Activated CD4-positive, CD25-positive, alpha-beta regulatory T cell treated with anti-CD3 and anti-CD28 coated beads, Interleukin-2, amount 50 U/mL, for 72 hours (primary cell): Measurements from ENCODE around the gene UNK.
"Not testable (repeated sequence)": the region's sequence is repeated elsewhere in the genome, so short reads cannot be mapped to it uniquely, and the experiment has no call there.

Experiments
- DNase-seq: peaks from one replicate; pipeline ENCODE4 v3.0.0; 2021

UNK gene

DNA sequence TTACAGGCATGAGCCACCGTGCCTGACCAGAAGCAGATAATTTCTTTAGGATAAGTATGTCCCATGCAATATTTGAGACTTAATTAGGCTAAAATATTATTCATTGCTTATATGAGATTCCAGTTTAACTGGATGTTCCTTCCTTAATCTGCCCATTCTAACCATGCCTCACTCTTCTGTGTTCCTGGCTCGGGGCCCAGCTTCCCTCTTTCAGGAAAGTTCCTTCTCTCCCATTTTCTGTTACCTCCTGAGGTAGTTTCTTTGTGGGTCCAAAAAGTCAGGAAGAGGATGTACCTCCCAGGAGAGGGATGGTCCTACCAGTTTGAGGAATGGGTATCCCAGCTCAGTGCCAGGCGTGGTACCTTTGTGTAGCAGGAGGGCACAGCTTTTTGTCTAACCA is 23.3 kb downstream of the UNK start:
- DNase-seq: no peak

DNA sequence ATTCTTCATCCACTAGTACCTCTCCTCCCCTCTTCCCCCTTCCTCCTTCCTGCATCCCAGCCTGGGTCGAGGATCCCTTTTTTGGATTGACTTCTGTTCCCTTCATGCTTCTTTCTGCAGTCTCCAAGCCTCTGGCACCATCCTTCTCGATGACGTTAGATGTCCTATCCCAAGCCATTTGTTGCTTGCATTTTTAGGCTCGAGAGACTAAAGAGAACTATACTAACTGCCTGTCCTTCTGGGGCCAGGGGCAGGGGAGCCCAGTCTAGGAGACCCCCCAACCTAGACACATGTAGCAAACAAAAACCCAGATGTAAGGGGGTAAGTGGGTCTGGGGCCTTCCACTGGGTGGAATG is 23.9 kb downstream of the UNK start:
- DNase-seq: no peak

DNA sequence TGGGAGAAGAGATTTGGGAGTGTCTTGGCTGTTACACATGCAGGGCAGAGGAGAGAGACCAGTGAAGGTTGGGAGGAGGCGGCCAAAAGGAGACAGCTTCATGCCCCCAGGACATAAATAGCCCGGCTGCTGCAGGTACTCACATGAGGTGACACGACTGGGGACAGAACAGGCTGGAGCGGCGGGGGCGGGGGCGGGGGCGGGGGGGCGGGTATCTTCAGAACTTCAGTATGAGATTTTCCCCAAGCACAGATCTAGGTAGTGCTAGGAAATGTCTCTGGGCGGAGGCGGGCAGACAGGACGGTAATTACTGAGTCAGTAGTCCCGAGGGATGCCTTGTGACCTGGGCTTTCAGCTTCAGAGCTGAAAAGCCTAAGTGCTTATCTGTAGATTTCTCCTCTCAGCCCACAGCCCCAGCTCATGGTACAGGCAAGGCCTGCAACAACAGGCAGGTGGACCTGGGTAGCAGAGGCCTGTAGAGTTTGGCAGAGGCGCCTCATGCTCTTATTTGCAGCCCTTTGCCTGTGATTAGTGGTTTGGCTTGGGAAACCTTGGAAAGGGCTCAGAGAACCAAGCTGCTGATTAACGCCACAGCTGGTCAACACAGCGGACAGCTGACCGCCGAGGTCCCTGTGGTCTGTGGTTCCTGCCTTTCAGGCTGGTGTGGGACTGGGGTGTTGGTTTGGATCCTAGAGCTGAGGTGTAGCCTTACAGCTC is 24.5 kb downstream of the UNK start:
- no peak for DNase-seq

DNA sequence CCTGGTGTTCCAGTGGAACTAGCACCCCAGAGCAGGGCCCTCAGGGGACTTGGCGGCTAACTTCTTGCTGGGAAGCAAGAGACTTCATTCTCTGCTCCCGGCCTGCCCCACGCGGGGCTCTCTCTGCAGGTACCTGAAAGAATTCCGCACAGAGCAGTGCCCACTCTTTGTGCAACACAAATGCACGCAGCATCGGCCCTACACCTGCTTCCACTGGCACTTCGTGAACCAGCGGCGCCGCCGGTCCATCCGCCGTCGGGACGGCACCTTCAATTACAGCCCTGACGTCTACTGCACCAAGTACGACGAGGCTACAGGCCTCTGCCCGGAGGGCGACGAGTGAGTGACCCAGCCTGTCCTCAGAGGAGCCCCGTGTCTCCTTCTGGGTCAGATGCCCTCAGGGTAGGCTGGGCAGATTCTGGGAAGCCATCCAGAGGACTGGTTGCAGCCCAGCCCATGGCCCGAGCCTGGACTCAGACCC is 25.1 kb downstream of the UNK start:
- no peak for DNase-seq

DNA sequence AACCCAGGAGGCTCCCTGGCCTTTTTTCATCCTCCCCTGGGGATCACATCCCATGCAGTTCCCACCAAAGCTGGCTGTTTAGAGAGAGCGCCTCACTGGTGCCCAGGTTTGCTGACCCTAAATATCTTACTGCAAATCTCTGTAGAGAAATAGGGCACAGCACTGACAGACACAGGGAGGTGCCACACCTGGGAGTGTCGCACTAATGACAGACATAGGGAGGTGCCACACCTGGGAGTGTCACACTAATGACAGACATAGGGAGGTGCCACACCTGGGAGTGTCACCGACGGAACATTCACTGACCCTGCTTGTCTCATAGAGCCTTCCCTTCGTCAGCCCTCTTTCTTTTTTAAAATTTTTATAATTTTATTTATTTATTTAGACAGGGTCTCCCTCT is 25.6 kb downstream of the UNK start:
- DNase-seq: no peak

DNA sequence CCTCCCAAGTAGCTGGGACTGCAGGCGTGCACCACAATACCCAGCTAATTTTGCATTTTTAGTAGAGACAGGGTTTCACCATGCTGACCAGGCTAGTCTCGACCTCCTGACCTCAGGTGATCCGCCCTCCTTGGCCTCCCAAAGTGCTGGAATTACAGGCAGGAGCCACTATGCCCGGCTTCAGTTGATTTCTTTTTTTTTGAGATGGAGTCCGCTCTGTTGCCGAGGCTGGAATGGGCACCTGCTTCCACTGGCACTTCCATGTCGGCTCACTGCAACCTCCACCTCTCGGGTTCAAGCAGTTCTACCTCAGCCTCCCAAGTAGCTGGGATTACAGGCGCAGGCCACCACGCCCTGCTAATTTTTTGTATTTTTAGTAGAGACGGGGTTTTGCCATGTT is 26.1 kb downstream of the UNK start:
- not testable (repeated sequence) for DNase-seq

DNA sequence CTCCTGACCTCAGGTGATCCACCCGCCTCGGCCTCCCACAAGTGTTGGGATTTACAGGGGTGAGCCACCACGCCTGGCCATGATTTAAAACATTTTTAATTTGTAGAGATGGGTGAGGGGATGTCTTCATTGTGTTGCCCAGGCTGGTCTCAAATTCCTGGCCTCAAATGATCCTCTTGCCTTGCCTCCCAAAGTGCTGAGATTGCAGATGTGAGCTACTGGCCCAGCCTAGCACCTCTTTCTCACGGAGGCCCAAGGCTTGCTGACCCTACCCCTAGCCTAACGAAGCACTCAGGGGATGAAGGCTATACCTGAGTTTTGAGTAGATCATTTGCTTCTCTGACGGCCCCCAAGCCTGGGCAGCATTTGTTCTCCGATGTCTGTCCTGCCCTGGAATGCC is 26.6 kb downstream of the UNK start:
- DNase-seq: no peak

DNA sequence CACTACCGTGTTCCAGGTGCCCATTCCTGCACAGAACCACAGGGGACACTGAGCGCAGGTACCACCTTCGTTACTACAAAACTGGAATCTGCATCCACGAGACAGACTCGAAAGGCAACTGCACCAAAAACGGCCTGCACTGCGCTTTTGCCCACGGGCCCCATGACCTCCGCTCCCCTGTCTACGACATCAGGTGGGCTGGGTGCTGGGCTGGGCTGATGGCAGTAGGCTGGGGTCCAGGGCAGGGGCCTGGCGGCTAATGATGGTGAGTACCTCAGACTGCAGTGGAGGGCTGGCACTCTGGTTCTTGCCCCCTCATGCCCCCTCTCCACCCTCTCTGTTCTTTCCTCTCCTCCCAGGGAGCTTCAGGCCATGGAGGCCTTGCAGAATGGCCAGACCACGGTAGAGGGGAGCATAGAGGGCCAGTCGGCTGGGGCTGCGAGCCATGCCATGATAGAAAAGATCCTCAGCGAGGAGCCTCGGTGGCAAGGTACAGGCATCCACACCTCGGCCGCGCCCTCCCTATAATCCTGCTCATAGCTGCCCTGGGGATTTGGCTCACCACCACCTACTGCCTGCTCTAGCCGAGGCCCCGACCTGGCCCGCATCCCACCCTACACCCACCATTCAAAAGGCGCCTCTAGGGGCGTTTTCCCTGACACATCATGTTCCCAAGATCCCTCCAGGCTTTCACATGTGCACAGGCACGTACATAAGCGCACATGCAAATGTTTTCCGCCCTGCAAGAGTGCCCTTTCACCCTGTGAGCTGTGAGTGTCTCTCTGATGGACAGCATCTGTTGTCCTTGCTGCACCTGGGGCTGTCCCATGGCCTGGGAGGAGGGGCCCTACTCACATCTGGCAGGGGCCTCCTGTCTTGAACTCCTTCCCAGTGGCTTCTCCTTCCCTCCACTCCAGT is 27.7 kb downstream of the UNK start:
- DNase-seq: no peak

DNA sequence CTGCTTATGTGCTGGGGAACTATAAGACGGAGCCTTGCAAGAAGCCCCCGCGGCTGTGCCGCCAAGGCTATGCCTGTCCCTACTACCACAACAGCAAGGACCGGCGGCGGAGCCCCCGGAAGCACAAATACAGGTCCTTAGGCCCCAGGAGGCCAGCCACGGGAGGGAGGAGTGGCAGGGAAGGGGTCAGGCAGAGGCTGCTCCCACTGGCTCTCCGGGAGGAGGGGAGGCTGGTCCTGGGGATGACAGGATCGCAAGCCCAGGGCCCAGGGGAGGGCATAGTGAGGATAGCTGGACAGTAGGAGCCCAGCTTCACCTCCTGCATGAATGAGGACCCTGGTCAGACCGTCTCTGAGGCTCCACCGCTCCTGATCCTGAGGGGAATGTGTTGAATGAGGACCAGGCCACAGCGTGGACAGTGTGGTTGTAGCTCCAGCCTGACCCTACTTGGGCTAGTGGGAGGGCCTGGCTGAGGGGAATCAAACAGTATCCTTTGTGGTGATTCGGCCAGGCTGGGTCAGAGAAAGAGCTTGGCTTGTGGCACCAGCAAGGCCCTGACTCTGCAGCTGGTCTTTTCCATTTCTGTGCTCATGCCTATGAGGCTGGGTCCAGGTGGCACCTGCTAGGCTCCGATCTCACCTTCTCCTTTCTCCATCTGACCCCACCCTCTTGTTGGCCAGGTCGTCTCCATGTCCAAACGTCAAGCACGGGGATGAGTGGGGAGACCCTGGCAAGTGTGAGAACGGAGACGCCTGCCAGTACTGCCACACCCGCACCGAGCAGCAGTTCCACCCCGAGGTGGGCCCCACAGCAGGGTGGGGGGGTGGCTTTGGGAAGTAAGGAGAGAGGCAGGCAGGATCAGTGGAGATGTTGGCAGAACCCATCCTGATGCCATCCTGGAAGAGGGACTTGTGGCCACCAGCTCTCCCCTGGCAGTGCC is 28.7 kb downstream of the UNK start:
- DNase-seq: no peak

DNA sequence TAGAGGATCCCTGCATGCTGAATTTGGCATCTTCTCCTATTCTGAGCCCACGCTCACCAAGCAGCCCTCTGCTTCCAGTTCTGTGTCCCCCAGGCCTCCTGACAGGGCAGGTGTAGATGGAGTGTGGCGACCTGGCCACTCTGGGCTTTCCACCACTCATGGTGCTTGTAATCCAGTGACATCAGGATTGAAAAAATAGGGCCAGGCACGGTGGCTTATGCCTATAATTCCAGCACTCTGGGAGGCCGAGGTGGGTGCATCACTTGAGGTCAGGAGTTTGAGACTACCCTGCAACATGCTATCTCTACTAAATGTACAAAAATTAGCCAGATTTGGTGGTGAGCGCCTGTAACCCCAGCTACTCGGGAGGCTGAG is 29.4 kb downstream of the UNK start:
- no peak for DNase-seq

DNA sequence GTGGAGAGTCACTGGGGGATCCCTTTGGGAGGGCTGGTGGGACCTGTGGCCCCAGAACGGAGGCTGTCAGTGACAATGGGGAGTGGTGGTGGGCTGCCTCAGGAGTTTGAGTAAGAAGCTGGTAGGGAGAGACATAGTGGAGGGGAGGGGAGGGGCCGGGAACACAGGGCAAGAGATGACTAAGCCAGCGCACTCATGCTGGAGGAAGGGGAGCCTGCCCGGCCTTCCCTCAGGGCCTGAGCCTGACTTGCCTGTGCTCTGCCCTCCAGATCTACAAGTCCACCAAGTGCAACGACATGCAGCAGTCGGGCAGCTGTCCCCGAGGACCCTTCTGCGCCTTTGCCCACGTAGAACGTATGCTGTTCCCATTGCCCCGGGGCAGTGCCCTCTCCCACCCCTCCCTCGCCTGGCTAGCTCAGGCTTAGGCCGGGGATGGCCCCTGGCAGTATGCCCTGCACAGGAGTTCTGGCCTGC is 30.3 kb downstream of the UNK start:
- DNase-seq: no peak

DNA sequence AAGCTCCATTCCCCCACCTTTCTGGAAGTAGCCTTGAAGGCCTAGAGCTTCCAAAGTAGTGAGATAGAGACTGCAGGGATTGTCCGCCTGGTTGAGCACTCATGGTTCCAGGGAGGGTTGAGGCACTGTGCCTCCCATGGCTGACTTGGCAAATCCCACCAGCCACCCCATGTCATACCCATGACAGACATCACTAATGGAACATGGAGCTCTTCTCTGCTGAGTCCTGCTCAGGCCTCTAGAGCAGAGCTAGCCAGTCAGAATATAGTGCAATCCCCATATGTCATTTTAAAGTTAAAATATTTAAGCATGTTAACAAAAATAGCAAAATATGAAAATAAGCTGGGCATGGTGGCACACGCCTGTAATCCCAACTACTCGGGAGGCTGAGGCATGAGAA is 30.8 kb downstream of the UNK start:
- no peak for DNase-seq

DNA sequence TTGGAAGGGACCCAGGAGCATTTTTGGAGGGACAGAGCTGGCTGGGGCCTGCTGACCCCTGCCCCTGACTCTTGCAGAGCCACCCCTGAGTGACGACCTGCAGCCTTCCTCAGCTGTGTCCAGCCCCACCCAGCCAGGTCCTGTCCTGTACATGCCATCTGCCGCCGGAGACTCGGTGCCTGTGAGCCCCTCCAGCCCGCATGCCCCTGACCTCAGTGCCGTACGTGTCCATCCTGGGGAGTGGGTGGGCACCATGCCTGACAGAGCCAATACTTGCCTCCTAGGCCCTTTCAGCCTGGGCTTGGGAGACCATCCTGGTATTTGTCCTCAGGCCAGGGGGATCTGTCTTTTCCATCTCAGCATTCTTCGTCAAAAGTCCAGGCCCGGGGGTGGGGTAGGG is 32.1 kb downstream of the UNK start:
- no peak for DNase-seq

DNA sequence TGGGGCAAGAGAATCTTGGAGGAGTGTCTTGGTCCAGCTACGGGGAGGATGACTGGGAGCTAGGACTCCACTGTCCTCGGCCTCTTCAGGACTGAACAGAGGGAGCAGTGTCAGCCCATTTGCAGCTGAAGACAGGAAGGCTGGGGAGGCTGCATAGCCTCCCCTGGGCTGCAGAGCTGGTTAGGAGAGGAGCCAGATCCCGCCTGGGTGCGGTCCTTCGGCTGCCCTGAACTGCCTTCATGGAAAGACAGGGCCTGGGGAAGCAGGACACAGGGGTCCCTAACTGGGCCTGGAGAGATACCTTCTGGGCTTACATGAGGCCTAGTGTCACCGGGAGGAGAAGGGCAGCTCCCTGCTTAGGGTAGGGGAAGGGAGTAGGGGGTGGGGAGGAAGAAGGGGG is 33.0 kb downstream of the UNK start:
- DNase-seq: no peak

DNA sequence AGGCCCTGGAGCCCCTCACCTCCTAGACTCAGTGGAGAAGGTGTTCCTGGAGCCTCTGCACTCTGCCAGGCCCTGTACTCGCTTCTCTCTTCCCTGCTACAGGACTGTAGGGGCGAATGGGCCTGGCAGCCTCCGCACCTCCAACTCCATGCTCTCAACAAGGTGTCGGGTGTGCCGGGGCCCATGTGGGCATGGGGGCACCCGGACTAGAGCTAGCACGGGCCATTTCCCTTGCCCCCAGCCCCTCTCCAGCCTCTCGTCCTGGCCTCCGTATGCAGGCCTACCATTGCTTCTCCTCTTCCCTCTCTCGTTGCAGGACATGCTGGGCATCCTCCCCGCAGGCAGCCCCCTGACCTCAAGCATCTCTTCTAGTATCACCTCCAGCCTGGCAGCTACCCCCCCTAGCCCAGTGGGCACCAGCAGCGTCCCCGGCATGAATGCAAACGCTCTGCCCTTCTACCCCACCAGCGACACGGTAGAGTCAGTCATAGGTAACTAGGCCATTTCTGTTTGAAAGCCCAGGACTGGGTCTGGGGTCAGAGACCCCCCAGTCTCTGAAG is 33.8 kb downstream of the UNK start:
- no peak for DNase-seq

DNA sequence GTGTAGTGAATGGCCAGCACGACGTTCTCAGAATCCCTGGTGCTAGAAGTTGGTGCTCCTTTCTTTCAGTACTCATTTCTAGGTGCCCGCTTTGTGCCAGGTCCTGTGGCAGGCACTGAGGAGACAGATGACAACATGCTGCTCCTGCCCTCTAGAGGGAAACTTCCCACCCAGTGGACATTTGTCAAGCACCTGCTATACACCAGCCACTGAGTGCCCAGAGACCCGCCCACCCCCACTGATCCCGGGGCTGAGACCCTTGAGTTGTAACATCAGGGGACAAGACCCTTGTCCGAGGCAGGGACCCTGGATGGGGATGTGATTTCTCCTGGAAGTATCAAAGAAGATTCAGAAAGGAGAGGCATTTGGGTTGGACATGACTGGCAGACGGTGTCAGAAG is 34.5 kb downstream of the UNK start:
- DNase-seq: no peak

DNA sequence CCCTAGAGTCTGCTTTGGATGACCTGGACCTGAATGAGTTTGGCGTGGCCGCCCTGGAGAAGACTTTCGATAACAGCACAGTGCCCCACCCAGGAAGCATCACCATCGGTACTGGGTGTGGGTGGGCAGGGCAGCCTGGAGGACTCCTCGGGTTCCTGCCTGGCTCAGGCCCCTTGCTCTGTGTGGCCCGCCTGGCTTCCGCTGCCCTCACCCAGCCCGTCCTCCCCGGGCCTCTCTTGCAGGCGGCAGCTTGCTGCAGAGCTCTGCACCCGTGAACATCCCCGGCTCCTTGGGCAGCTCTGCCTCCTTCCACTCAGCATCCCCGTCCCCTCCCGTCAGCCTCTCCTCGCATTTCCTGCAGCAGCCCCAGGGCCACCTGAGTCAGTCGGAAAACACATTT is 35.1 kb downstream of the UNK start:
- DNase-seq: no peak

DNA sequence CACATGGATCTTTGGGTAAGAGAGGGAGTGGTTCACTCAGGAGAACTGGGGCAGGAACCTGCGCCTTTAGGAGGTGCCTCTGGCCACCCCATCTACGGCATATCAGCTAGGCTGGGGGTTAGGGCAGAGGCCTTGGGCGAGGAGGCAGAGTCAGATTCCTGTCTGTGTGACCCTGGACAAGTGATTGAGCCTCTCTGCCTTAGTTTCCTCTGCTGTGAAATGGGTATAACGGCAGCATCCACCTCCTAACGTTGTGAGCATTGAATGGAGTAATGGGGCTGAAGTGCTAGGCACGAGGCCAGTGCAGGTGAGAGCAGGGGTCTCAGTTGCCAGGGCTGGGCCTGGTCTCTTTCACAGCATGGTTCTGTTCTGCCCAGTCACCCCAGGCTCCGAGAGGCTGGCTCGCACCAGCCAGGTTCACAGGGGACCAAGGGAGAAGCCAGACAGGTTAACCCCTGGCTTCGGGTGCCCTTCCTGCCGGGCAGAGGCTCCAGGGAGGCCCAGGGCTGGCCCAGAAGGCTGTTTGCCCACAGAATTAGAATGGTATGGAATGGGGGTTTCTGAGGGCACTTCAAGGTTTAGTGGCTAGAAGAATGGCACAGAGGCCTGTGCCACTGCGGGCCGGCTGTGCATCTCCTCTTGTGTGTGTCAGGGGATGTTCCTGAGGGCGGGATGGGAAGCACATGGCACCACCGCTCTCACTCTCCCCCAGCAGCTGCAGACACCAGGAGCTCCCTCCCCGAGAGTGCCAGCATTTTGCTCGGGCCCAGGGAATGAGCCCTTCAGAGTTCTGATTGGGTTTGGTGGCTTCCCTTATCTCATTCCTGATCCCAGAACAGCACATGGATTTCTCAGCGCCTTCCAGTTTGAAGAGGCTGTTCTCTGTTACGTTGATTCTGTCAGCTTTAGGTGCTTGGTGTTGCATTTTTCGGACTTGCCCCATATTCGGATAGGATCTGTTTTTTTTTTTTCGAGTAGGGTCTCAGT is 35.8 kb downstream of the UNK start:
- DNase-seq: no peak

DNA sequence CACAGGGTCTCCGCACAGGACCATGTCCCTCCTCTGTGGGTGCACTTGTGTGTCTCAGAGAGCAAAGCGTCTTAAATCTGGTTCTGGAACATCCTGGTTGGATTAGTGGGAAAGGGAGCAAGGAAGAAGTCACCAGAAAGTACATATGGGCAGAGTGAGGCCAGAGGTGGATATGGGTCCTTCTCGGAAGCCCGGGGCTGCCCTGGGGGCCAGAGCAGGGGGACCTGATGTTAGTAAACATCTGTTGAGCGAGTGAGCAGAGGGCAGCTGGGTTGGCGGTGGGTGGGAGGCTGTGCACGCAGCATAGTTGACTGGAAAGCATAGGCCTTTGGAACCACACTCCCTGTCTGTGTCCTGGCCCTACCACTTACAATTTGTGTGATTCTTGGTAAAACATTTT is 36.9 kb downstream of the UNK start:
- no peak for DNase-seq

DNA sequence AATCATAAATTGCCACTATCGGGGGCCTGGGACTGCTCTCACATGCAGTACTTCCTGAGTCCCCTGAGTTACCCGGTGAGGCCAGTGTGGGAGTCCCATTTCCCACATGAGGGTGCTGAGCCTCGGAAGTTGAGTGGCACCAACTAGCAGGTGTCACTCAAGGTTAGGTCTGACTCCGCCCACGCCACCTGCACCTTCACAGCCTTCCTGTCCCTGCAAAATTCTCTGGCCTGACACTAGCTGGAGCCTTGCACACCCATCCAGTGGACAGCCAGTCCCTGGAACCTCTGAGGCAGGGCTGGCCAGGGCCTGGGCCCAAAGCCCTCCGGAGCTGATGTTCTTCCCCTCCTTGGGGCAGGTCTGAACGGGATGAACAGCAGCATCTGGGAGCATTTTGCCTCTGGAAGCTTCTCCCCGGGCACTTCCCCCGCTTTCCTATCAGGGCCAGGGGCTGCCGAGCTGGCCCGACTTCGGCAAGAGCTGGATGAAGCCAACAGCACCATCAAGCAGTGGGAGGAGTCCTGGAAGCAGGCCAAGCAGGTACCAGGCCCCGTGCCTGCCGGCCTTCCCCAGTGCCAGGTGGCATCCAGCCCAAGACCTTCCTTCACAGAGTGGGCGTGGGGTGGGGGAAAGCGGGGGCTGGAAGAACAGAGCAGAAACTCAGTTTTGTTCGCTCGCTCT is 37.7 kb downstream of the UNK start:
- DNase-seq: no peak

DNA sequence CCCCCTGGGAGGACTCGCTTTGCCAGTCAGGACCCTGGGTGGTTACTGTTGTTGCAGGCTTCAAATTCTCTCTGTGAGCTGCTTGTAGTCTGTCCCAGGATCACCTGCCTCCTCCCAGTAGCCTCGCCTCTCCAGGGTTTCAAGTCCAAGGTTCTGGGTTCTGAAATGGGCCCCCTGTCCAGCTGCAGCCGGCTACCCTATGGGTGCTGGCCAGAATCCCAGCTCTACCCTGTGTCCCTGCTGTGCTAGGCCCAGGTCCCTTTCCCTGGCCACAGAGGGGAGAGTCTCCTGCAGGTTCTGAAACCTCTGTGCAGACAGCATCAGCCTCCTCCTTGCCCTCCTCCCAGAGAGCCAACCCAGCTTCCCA is 38.2 kb downstream of the UNK start:
- DNase-seq: peak; percentile 23
